HG03342 (cell line): Measurements from ENCODE around the gene MAN2A1.
"Not testable (repeated sequence)": the region's sequence is repeated elsewhere in the genome, so short reads cannot be mapped to it uniquely, and the experiment has no call there.

Source experiments
- ATAC-seq: cut with Tn5 transposase; IDR thresholded peaks from one replicate; pipeline ENCODE4 v1.9.1; 2021; ENCODE audit warnings: mild to moderate bottlenecking, moderate library complexity; ENCODE audit not compliant: unreplicated experiment

The MAN2A1 gene

GRCh38 chr5:109857405-109858031 is 167.8 kb downstream of the MAN2A1 start:
- ATAC-seq: no peak

DNA sequence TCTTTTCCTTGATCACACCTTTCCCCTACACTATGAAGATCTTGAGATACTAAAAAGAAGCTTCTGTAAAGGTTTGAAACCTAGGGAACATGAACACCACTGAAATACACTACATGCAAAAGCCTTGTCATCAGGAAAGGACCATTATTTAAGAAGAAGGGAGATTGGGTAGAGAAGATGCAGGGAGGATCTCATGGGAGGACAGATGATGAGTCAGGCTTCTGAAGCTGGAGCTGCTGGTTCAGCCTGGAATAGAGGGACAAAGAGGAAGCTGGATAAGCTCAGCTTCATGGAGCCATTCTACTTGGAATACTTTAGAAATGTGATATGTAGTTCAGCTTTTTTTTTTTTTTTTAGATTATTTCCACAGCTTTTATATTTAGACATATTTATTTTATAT is 169.8 kb downstream of the MAN2A1 start:
- no peak for ATAC-seq

DNA sequence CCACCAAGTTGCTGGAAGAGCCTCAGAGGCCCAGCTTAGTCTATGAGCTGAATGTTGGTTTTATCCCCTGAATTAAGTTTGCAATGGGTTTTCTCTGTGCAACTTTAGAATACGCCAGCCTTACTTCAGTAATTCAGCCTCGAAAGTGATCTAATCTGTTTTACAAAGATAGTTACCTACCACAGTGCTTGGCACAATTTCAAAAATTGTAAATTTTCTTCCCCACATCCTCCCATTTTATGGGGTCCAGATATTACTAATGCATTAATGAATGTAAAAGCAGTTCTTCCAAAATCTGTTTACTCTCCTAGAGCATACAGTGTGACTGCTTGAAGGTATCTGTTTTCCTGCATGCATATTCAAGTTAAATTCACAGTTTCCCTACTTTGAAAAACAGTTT is 172.6 kb downstream of the MAN2A1 start:
- no peak for ATAC-seq

GRCh38 chr5:109863752-109864151 is 174.0 kb downstream of the MAN2A1 start:
- ATAC-seq: peak; percentile 60

DNA sequence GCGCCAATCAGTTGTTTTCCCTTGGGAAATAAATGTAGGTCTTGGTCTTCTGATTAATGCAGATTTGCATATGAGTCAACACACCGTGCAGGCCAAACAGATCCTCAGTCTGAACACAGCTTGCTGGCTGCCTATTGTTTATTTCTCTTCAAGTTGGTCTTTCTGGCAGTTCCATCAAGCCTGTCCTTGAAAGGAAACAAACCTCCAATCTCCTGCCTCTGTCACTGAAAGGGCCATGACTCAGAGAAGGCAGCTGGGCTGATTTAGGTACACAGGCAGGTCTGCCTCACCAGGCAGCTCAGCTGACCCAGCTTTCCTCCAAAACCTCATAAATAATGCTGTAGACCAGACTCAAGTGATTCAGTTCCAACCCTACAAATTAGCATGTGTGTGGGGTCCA is 175.9 kb downstream of the MAN2A1 start:
- ATAC-seq: peak; percentile 38

DNA sequence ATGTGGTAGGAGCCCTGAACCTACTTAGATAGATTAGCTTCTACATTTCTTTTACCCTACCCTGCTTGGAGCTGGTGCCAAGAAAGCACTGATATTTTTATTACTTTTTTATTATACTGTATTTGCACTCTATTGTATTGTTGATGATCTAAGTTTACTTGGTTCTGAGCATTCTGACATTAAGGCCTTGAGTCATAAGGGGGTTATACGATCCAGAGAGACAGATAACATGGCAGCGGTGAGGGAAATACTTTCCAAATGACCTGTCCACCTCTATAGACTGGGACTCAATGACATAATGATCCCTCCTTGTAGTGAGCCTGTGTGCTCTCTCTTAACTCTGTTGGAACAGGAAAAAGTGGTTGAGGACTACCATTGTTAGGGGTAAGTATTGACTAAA is 176.3 kb downstream of the MAN2A1 start:
- no peak for ATAC-seq

DNA sequence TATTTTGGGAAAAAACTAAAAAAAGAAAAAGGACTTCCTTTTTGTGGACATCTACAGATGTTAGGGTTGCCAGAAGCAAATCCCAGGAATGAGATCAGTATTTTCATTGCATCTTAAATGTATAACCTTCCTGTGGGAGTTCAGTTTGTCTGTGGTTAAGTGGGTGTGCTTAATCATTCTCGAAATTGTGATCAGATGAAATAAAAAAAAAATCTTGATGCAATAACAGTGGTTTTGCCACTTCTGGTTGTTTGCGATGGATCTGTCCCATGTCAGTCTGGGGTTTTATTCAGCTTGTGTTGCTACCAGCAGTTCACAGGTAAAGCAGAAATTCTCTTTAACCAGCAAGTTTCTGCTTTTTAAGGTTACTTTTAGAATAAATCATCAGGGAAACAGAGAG is 179.0 kb downstream of the MAN2A1 start:
- ATAC-seq: no peak

DNA sequence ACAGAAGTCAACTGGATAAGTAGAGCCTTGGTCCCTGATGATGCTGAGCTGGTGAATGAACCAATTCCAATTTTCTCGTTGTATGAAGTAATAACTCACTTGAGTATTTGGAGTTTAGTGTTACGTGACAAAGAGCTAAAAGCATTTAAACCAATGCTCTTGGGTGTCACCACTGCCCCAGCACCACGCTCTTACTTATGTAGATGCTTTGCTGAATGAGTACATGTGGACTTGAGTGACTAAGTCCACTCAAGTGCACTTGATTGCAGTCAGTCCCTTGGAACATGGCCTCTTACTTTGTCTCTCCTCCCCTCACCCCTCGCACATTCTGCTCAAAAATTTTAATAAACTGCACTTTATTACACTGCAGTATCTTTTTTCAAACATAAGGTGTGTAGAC is 184.0 kb downstream of the MAN2A1 start:
- ATAC-seq: no peak

GRCh38 chr5:109874108-109874507 is 184.4 kb downstream of the MAN2A1 start:
- no peak for ATAC-seq

GRCh38 chr5:109876030-109876725 is 186.5 kb downstream of the MAN2A1 start:
- ATAC-seq: no peak

GRCh38 chr5:109876941-109877669 is 187.4 kb downstream of the MAN2A1 start:
- no peak for ATAC-seq

DNA sequence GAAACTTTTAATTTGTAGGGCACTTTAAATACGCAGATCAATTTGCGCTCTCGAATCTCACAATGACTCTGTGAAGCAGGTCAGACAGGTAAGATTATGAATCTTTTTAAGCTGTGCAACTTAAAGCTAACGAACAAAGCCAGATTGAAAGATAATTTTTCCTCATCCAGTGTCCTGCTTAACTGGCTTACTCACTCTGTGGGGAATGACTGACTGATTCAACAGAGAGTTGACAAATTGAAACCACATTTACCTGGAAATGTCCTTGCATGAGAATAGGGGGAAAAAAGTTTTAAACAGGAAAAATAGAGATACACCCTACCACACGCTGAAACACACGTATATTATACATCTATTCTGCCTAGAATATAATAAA is 187.9 kb downstream of the MAN2A1 start:
- ATAC-seq: no peak

DNA sequence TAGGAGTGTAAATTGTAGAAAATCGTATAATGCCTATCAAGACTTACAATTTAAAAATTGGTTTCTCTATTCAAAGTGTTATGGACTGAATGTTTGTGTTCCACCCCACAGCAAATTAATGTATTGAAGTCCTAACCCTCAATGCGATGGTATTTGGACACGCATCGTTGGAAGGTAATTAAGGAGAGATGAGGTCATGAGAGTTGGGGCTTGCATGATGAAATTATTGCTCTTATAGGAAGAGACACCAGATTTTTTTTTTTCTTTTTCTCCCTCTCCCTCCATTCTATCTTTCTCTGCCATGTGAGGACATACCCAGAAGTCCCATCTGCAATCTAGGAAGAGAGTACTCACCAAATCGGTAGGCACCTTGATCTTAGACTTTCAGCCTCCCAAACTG is 189.2 kb downstream of the MAN2A1 start:
- ATAC-seq: no peak

DNA sequence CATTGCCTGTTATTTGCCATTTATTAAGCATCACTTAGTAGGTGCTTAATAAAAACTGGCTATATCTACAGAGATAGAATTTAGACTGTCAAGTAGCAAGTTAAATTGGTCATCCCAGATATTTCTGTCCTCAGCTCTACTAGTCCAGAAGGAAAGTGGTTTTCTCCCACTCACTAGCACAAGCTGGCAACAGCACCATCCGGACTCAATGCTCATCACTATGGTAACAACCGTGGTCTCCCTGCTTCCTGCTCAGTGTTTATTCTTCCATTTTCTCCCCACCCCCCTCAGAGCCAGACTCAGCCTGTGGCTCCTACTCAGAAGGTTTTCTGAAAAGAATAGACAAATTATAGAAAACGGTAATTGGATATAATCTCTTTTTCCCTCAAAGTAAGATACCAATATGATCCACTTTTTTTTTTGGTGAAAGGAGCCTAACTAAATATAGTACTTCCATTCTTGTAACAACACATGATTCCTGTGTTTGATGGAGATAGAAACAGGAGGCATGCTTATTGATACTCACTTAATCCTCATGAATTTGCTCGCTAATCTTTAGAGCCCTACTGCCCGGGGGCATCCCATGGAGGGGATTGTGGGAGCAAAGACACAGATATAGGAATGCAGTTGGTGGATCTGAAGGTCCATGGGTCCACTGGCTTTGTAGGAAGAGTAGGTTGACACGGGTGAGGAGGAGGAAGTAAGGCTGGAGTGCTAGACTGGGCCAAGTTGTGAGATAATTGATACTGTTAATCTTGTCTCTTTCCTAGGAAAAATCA is 191.4 kb downstream of the MAN2A1 start:
- ATAC-seq: no peak

DNA sequence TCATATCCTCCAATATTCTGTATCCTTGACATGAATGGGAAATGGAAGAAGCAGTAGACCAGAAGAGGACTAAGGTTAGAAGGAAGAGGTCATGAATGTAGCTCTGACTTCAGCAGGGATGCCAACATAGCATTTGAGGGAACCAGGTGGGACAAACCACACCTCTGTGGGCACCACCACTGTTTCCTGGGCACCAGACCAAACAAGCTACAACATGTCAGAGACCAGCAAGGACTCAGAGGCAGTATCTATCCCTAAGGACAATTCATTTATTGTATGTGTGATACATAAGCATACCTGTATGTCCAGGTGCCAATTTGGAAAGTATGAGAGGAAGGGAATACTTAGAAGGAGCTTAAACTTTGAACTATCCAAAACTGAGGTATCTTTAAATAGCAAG is 192.8 kb downstream of the MAN2A1 start:
- ATAC-seq: no peak

- ATAC-seq: no peak
Measured at GRCh38 chr5:109884676-109885075, 194.9 kb downstream of the MAN2A1 start.

DNA sequence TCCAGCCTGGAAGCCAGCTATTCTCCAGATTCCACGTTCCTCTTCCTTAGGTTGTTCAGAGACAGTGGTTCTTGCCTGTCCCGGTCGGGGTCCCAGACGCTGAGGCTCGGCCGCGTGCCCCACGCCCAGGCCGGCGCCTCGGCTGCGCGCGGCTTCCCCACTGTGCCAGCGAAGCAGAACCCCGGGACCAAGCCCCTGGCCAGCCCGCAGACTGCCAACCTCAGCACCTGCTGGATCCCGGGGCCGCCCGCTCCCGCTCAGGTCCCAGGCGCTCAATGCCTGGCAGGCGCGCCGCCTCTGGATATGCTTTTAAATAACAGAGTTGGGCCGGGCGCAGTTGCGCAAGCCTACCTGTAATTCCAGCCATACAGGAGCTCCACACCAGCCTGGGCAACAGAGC is 195.5 kb downstream of the MAN2A1 start:
- no peak for ATAC-seq

DNA sequence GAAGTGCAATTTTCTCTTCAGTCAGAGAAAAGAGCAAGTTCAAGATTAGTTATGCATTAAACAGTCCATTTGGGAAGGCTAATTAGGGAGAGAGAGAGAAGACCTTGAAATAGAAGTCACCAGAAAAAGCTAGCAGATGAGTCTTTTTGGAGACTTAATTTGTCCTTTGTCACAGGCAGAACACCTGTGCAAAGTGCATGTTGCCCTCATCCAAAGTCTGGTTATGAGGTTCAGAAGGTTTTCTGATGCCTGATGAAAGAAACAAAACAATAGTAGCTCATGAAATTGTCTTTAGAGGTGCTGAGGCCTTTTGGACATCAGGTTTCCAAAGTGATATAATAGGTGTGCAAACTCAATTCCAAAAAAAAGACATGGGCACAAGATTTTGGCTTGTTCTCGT is 199.3 kb downstream of the MAN2A1 start:
- no peak for ATAC-seq

GRCh38 chr5:109893271-109893670 is 203.5 kb downstream of the MAN2A1 start:
- ATAC-seq: not testable (repeated sequence)

GRCh38 chr5:109898269-109899162 is 208.8 kb downstream of the MAN2A1 start:
- no peak for ATAC-seq
